Measurements from ENCODE around the gene CLCNKB. TPM values are rescaled to one million over a fixed set of nuclear protein-coding genes. Genes with fewer than 3 reads are reported as not detected.

Gene CLCNKB
- not detected for total RNA-seq

DNA sequence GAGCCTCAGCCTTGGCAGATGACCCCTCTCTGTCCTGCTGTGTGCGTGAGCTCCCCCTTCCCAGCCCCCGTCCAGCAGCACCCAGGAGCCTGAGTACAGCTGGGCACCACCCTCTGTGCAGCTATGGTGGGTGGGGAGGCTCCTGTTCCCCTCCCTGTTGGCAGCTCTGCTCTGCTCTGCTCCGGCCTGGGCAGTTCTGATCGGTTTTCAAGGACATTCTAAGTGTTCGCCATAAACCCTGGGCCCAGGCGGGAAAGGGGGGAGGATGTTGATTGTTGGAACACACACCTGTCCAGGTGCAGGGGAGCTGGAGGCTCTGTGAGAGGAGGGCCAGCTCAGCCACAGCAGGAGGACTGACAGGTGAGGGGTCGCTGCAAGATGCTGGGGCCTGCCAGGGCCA, at the start of gene CLCNKB:
CLCNKB (plus strand) TSS at position 262 of the 400 bp plus-strand sequence. CDS start 711 bp downstream, outside the sequence.
- POLR2A ChIA-PET, result no interaction called here
- Mint-ChIP-seq H3K4me3 (no peak within 1 kb of the TSS), H3K27ac (no peak within 1 kb of the TSS), H3K27me3 (peaks cover 5% of the 10 kb centered on the region), H3K4me1 (ENCODE audit: low read depth) (no peaks in the 10 kb centered on the region), H3K9me3 (no peaks in the 10 kb centered on the region), H3K36me3 (ENCODE audit: low read depth) (no peaks in the 10 kb centered on the region)
- TF ChIP-seq, protein P1, sequence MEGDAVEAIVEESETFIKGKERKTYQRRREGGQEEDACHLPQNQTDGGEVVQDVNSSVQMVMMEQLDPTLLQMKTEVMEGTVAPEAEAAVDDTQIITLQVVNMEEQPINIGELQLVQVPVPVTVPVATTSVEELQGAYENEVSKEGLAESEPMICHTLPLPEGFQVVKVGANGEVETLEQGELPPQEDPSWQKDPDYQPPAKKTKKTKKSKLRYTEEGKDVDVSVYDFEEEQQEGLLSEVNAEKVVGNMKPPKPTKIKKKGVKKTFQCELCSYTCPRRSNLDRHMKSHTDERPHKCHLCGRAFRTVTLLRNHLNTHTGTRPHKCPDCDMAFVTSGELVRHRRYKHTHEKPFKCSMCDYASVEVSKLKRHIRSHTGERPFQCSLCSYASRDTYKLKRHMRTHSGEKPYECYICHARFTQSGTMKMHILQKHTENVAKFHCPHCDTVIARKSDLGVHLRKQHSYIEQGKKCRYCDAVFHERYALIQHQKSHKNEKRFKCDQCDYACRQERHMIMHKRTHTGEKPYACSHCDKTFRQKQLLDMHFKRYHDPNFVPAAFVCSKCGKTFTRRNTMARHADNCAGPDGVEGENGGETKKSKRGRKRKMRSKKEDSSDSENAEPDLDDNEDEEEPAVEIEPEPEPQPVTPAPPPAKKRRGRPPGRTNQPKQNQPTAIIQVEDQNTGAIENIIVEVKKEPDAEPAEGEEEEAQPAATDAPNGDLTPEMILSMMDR (IDR thresholded peaks at IDR 0.05), result no peak
- no peak for DNase-seq
- intact Hi-C loops (cut with micrococcal nuclease), result no loop called here
- CTCF ChIA-PET, result no interaction called here
- no peak for ATAC-seq

DNA sequence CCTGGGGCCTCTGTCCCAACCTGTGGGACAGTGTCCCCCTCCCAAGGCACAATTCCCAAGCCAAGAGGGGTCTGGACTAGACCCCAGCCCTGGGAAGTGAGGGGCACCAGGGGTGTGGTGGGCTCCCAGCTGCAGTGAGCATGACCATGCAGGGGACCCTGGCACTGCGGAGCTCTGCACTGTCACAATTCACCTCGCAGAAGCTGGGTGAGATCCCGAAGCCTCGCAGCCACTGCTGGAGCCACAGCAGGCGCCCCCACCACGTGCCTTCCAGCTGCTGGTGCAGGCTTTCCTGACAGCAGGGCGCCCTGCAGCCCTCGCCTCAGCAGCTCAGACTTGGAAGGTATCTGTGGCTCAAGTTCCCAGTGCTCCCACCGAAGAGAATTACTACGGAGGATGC, 49.5 kb upstream of the CLCNKB start:
- Mint-ChIP-seq H3K4me3 (no peak overlapping the region), H3K36me3 (ENCODE audit: low read depth) (no peaks in the 10 kb centered on the region), H3K27ac (no peak overlapping the region), H3K27me3 (no peaks in the 10 kb centered on the region), H3K9me3 (no peaks in the 10 kb centered on the region), H3K4me1 (ENCODE audit: low read depth) (no peaks in the 10 kb centered on the region)
- CTCF ChIA-PET, result interaction anchor here (0.6 to 2.5 kb wide), 6 partner anchors 16 to 202 kb away, joined by 3 to 12 read pairs (median 6); partner anchors contain the start of gene ZBTB17
- POLR2A ChIA-PET, result no interaction called here
- no peak for DNase-seq
- TF ChIP-seq, protein P1 (IDR thresholded peaks at IDR 0.05), result no peak
- intact Hi-C loops (cut with micrococcal nuclease), result loop anchor here (5.0 kb wide), 1 partner anchor 192 kb away; no protein-coding TSS in a partner anchor
- no peak for ATAC-seq

DNA sequence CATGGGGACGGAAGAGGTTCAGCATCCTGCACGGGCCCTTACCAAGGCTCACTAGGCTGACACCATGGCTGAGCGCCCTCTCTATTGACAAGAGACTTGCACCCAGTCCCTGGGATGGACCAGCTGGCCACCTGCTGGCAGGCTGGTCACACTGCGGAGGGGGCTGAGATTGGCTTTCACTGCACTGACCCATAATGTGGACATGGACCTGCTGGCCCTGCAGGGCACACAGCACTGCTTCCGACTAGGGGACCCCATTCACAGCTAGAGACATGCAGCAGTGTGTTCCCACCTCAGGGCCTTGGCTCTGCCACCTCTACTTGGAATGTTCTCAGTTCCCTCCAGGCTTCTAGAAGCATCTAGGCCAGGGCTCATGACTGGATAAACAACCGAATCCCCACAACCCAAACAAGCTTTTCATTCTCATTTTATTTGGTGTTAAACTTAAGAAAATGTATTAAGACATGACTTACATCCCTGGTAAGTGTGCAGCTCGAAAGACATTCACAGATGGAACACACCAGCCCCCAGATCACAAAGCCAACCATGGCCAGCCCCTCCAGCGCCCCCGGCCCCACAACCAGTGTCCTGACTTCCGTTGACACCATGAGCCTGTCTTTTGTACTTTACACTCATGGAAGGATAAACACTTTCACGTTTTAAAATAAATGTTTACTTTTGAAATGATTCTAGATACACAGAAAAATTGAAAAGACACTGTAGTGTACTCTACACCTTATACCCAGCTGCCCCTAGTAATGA, 48.8 kb upstream of the CLCNKB start:
- TF ChIP-seq, protein P1 (IDR thresholded peaks at IDR 0.05), result peak; percentile 68
- ATAC-seq (peak; percentile 97), DNase-seq (peak; percentile 70)
- no peaks in the 10 kb centered on the region for H3K36me3 Mint-ChIP-seq (ENCODE audit: low read depth)
- H3K27ac Mint-ChIP-seq, result no peak overlapping the region
- no peaks in the 10 kb centered on the region for H3K9me3 Mint-ChIP-seq
- H3K4me1 Mint-ChIP-seq (ENCODE audit: low read depth), result no peaks in the 10 kb centered on the region
- ChIA-PET POLR2A (no interaction called here), CTCF (interaction anchor here (0.7 to 2.5 kb wide), 10 partner anchors 13 to 203 kb away, joined by 3 to 12 read pairs (median 4); partner anchors contain the start of gene ZBTB17)
- H3K4me3 Mint-ChIP-seq, result no peak overlapping the region
- no peaks in the 10 kb centered on the region for H3K27me3 Mint-ChIP-seq
- intact Hi-C loops (cut with micrococcal nuclease), result loop anchor here (5.0 kb wide), 1 partner anchor 192 kb away; no protein-coding TSS in a partner anchor

DNA sequence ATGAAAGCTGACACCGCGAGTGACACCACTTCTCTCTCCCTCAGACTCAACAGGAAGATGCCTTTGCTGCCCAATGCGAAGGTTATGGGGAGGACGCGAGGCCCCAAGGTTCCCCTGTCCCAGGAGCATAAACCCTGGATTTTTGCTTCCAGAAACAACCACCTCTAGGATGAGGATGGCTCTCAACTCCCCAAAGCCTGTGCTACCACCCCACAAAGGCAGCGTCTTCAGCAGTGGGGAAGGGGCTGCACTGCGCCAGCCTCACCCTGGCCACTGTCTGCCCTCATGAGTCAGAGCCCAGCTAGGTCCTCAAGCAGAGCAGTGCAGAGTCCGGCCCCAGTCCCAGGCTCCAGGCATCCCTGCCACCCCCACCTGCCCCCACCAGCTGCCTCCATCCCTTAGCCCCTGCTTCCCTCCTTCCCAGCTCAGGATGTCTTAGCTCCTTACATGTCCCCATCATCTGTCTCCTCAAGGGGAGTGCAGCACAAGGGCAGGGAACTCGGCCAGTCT, 46.5 kb upstream of the CLCNKB start:
- intact Hi-C loops (cut with micrococcal nuclease), result loop anchor here (2.0 kb wide), 1 partner anchor 206 kb away; no protein-coding TSS in a partner anchor
- TF ChIP-seq, protein P1 (IDR thresholded peaks at IDR 0.05), result no peak
- Mint-ChIP-seq H3K36me3 (ENCODE audit: low read depth) (no peaks in the 10 kb centered on the region), H3K4me3 (no peak overlapping the region), H3K27me3 (peaks cover 3% of the 10 kb centered on the region), H3K27ac (no peak overlapping the region), H3K9me3 (no peaks in the 10 kb centered on the region), H3K4me1 (ENCODE audit: low read depth) (no peaks in the 10 kb centered on the region)
- ChIA-PET POLR2A (no interaction called here), CTCF (interaction anchor here (0.8 to 2.1 kb wide), 3 partner anchors 13 to 206 kb away, joined by 3 to 9 read pairs (median 5); no protein-coding TSS in a partner anchor)
- no peak for ATAC-seq
- no peak for DNase-seq
